ENCODE data around the gene ADRA1B.

ADRA1B gene

DNA sequence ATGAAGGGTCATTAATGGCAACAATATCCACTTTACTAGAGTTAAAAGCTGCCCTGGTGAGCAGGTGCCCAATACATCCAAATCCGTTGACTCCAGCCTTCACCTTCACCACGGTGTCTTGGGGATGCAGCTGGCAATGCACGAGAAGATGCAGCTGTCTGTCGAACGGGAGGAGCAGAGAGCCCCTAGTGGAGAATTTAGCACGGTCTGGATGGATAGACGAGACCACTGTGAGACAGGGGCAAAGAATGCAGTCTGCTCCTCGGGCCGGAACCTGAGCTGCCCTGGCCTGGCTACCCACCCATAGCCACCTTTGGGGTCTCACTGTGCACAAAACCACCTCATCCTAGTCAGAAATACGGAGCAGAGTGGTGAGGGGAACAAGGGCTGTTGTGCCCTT lies 35.1 kb downstream of the ADRA1B start:
- peak; percentile 19 for DNase-seq (ENCODE audit: low read depth)
- TF ChIP-seq, protein P1, sequence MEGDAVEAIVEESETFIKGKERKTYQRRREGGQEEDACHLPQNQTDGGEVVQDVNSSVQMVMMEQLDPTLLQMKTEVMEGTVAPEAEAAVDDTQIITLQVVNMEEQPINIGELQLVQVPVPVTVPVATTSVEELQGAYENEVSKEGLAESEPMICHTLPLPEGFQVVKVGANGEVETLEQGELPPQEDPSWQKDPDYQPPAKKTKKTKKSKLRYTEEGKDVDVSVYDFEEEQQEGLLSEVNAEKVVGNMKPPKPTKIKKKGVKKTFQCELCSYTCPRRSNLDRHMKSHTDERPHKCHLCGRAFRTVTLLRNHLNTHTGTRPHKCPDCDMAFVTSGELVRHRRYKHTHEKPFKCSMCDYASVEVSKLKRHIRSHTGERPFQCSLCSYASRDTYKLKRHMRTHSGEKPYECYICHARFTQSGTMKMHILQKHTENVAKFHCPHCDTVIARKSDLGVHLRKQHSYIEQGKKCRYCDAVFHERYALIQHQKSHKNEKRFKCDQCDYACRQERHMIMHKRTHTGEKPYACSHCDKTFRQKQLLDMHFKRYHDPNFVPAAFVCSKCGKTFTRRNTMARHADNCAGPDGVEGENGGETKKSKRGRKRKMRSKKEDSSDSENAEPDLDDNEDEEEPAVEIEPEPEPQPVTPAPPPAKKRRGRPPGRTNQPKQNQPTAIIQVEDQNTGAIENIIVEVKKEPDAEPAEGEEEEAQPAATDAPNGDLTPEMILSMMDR (IDR thresholded peaks at IDR 0.05; ENCODE audit: insufficient read depth, low read depth, low read length, missing control alignments) = peak; percentile 49
- H3K4me3 ChIP-seq (ENCODE audit: low read depth, low read length) = no peak overlapping the region

DNA sequence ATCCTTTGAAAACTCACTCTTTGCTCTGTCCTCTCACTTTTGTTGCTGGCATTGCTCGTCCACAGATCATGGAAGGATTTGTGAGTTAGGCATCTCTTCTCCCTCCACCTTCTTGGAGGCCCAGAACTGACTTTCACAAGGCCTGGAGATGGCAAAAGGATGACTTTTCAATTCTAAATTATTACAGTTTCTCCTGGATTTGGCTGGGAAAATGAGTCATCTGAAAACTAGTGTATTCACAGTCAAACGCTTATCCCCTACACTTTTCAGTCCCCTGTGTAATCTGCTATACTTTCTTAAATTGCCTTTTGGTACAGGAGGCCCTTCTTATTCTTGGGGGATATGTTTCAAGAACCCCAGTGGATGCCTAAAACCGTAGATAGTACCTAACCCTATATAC lies 35.6 kb downstream of the ADRA1B start:
- no peak overlapping the region for H3K4me3 ChIP-seq (ENCODE audit: low read depth, low read length)
- DNase-seq (ENCODE audit: low read depth) = no peak
- TF ChIP-seq, protein P1 (IDR thresholded peaks at IDR 0.05; ENCODE audit: insufficient read depth, low read depth, low read length, missing control alignments) = no peak

DNA sequence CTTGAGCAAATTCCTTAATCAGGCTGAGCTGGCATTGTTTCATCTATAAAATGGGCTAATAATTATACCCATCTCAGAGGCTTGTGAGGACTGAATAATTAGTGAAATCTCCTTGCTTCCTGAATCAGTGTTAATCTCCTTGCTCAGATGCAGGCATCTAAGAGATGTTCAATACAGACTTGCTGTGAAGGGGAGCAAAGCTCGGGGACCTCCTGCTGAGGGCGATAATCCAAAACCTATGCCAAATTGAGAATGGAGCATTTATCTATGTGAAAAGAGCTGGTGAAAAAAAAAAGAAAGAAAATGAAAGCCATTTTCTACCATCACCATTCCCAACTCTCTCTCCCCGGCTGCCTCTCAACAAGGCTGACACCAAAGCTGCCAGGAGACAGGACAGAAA lies 37.3 kb downstream of the ADRA1B start:
- DNase-seq (ENCODE audit: low read depth) = no peak
- TF ChIP-seq, protein P1 (IDR thresholded peaks at IDR 0.05; ENCODE audit: insufficient read depth, low read depth, low read length, missing control alignments) = no peak

DNA sequence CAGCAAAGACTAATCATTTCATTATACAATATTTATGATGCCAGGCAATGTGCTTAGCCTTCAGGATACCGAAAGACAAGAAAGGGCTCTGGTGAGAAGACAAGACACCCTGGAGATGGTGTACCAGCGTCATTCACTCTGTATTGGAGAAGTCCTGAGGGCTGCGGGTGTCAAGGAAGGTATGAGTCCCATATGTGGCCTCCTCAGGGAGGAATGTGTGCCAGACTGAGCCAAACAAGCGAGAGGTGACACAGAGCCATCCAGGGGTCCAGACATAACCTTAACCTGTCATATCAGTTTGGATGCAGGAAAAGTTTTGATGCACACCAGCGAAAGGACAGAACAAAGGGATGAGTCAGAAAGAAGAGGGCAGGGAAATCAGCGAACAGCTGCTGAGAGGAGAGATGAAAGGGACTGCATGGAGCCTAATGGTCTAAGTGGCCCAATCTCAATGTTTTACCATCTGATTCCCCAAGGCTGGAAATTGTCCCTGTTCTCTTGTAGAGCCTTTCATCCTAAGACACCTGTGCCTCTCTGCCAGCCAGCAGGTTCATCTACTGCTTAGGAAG lies 38.9 kb downstream of the ADRA1B start:
- DNase-seq (ENCODE audit: low read depth) = no peak
- no peak overlapping the region for H3K4me3 ChIP-seq (ENCODE audit: low read depth, low read length)
- TF ChIP-seq, protein P1 (IDR thresholded peaks at IDR 0.05; ENCODE audit: insufficient read depth, low read depth, low read length, missing control alignments) = no peak

More for the DNA sequence above, 37.3 kb downstream of the ADRA1B start:
- no peak overlapping the region for H3K4me3 ChIP-seq (ENCODE audit: low read depth, low read length)

DNA sequence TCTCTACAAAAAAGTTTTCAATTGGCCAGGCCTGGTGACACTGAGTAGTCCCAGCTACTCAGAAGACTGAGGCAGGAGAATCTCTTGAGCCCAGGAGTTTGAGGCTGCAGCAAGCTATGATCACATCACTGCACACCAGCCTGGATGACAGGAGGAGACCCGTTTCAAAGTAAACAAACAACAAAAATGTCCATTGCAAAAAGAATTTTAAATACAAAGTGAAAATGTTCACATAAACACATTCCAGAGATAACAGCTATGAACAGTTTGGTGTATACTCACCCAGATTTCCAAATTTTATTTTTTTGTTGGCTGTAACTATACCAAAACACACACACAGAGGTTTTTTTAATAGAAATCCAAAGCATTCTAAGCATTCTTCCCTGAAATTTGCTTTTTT lies 39.8 kb downstream of the ADRA1B start:
- TF ChIP-seq, protein P1 (IDR thresholded peaks at IDR 0.05; ENCODE audit: insufficient read depth, low read depth, low read length, missing control alignments) = no peak
- no peak overlapping the region for H3K4me3 ChIP-seq (ENCODE audit: low read depth, low read length)
- DNase-seq (ENCODE audit: low read depth) = no peak

DNA sequence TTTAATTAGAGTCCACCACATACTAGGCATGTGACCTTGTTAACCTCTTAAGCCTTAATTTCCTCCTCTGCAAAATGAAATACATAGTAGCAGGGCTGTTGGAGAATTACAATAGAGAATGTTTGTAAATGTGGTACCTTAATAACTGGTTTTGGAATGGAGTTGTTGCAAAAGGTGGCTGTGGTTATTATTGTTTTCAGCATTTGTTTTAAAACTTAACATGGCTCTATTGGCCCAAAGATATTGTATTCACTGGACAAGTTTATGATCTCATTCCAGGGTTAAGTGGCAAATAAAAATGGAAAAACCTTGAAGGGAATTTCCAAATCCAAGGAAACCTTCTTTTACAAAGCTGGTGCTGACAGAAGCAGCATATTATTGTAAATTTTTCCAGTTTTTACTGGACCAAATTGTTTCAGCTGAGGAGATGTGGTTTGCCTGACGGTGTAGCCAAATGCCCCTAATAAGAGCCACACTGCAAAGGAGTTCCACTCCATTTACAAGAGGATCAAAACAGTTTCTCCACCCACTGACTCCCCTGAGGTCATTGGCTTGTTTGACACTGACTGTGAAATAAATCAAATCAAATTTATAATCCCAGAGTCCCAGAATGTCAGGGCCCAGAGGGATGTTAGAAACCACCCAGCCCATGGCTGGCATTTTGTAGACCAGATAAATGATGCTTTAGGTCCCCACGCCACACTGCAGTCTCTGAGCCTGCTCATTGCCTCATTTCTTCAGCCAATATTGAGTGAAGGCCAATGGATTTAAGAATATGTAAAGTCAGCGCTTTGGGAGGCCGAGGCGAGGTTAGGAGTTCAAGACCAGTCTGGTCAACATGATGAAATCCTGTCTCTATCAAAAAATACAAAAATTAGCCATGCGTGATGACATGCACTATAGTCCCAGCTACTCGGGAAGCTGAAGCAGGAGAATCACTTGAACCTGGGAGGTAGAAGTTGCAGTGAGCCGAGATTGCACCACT lies 45.2 kb downstream of the ADRA1B start:
- H3K4me3 ChIP-seq (ENCODE audit: low read depth, low read length) = no peak overlapping the region
- no peak for DNase-seq (ENCODE audit: low read depth)
- TF ChIP-seq, protein P1 (IDR thresholded peaks at IDR 0.05; ENCODE audit: insufficient read depth, low read depth, low read length, missing control alignments) = no peak

Data from GM12865 (cell line).